GM18502 (cell line): ENCODE data around the gene FKBP11.

ENCODE experiments used
- ATAC-seq: cut with Tn5 transposase; IDR thresholded peaks from one replicate; pipeline ENCODE4 v1.9.1; 2021; ENCODE audit warnings: mild to moderate bottlenecking; ENCODE audit not compliant: unreplicated experiment, poor library complexity

FKBP11 gene

GRCh38 chr12:48925304-48926011, at the start of gene FKBP11:
TSS of gene FKBP11 (minus strand) at chr12:48925492. CDS start at chr12:48925428, 64 bp downstream.
- peak; percentile 83 for ATAC-seq

GRCh38 chr12:48973941-48974673, 48.8 kb upstream of the FKBP11 start:
- ATAC-seq = no peak

GRCh38 chr12:48973531-48973930, 48.2 kb upstream of the FKBP11 start:
- ATAC-seq = no peak

- no peak for ATAC-seq
Observed at GRCh38 chr12:48972952-48973483, 47.7 kb upstream of the FKBP11 start.

- no peak for ATAC-seq
Observed at GRCh38 chr12:48972213-48972951, 47.1 kb upstream of the FKBP11 start.

GRCh38 chr12:48970702-48971334, 45.5 kb upstream of the FKBP11 start:
- no peak for ATAC-seq

GRCh38 chr12:48969833-48970701, 44.8 kb upstream of the FKBP11 start:
- ATAC-seq = no peak

- ATAC-seq = no peak
Observed at GRCh38 chr12:48969160-48969771, 44.0 kb upstream of the FKBP11 start.

GRCh38 chr12:48968467-48968866, 43.2 kb upstream of the FKBP11 start:
- ATAC-seq = no peak

GRCh38 chr12:48967991-48968390, 42.7 kb upstream of the FKBP11 start:
- ATAC-seq = no peak

GRCh38 chr12:48966177-48966895, 41.0 kb upstream of the FKBP11 start:
- ATAC-seq = no peak

- ATAC-seq = no peak
Observed at GRCh38 chr12:48965298-48965838, 40.1 kb upstream of the FKBP11 start.

- ATAC-seq = no peak
Observed at GRCh38 chr12:48961801-48962200, 36.5 kb upstream of the FKBP11 start.

GRCh38 chr12:48961331-48961730, 36.0 kb upstream of the FKBP11 start:
- no peak for ATAC-seq

- ATAC-seq = no peak
Observed at GRCh38 chr12:48960834-48961233, 35.5 kb upstream of the FKBP11 start.

GRCh38 chr12:48958049-48958388, 32.7 kb upstream of the FKBP11 start:
- ATAC-seq = no peak

- ATAC-seq = peak; percentile 87
Observed at GRCh38 chr12:48957141-48958048, 32.1 kb upstream of the FKBP11 start, which contains the start of gene ARF3. TSS of gene ARF3 (minus strand) at chr12:48957487. CDS start at chr12:48941095, 16,392 bp downstream.
